Psoas muscle (tissue), 8 donors: ENCODE measurements around the gene GLOD5. TPM values are rescaled to one million over a fixed set of nuclear protein-coding genes. Genes with fewer than 3 reads are reported as not detected.

ENCODE experiments used
- ATAC-seq, 4 donors: fragments of 200-7000 bp; cut with Tn5 transposase; one replicate each; pipeline ENCODE4 v1.9.1; 2020; ENCODE audit warnings: moderate library complexity in 3 of 4, mild to moderate bottlenecking in 2 of 4
- DNase-seq, 2 donors: peaks; one replicate each; pipeline ENCODE4 v3.0.0-alpha.2; 2020
- H3K27ac ChIP-seq: fragments of 200-600 bp; one replicate; pipeline ENCODE4 v1.8.0; 2022
- H3K27me3 ChIP-seq, 3 donors: fragments of 200-600 bp in 1 of 3; one replicate each; pipeline versions ENCODE4 v1.6.1 to v1.8.0; 2013 to 2022; ENCODE audit warnings: low read length in 2 of 3, mild to moderate bottlenecking in 2 of 3, moderate library complexity in 1 of 3; ENCODE audit not compliant: insufficient read depth in 3 of 3
- H3K36me3 ChIP-seq, 2 donors: fragments of 200-600 bp in 1 of 2; one replicate each; pipeline versions ENCODE4 v1.6.1 to v1.8.0; 2013 to 2022; ENCODE audit warnings: low read depth in 1 of 2, mild to moderate bottlenecking in 1 of 2, moderate library complexity in 1 of 2; ENCODE audit not compliant: insufficient read depth in 1 of 2
- H3K4me1 ChIP-seq: fragments of 200-600 bp; one replicate; pipeline ENCODE4 v1.8.0; 2022
- H3K4me3 ChIP-seq: fragments of 200-600 bp; one replicate; pipeline ENCODE4 v1.8.0; 2022; ENCODE audit warnings: mild to moderate bottlenecking
- H3K9me3 ChIP-seq: fragments of 200-600 bp; one replicate; pipeline ENCODE4 v1.8.0; 2022
- CTCF ChIP-seq: fragments of 200-600 bp; IDR thresholded peaks from one replicate; pipeline ENCODE4 v1.8.0; 2022; ENCODE audit warnings: antibody characterized with exemption
- WGBS, 3 donors: extraction: QIAGEN DNeasy Blood & Tissue Kit; methylation state at CpG; one replicate each; pipeline versions ENCODE4 v1.1.6 to v1.1.7; 2013; 5-methylcytosine and 5-hydroxymethylcytosine counted together
- intact Hi-C, 2 donors: fragments of 100-400 bp; cut with DNase I; formaldehyde crosslinking; loops; one replicate each; pipeline versions ENCODE4 v1.11.0 to v1.14.2; 2022
- polyA plus RNA-seq, 3 donors: library from polyadenylated mRNA; stranded (reverse); fragments of 200-250 nt; gene quantifications; one replicate each; pipeline ENCODE4 v1.2.3, GENCODE V29; 2013
- total RNA-seq, 4 donors: library from RNA; stranded (reverse); fragmentation: NEBNext Ultra II Directional in 2 of 4; extraction: Animal tissue kit (Norgen Biotek cat#: 25700) in 2 of 4; gene quantifications; one replicate each; pipeline versions ENCODE4 v1.2.1 to v1.2.4, GENCODE V29; 2021 to 2023
- donor health status: healthy with polysubstance abuse.
- donor health status: DM: no; HTN: no; CAD: no; lungs with moderate emphysema.
- donor health status: Bipolar disorder and iron deficiency.
- donor health status: healthy.
- donor health status: DM: yes; HTN: yes; CAD: no.
- donor health status: DM: no; HTN: no; CAD: no.
- donor health status: DM: no; HTN: no; CAD: no.
- donor health status: DM: yes; HTN: yes; CAD: no.

GLOD5 gene
- total and polyA plus RNA-seq, 7 donors: not detected

DNA sequence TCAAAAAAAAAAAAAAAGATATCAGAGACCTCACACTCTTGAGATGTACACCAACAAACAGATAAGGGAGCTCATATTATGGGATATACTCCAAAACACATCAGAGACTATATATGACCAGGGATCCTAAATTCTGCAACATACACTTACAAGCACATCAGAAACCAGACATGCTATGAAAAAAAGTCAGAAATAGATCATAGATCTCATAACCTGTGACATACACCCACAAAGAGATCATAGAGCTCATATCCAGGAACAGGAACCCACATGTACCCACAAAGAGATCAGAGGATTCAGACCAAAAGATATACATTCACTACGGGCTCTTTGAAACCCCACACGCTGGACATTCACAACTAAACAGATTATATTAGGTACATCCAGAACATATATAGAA is 35.0 kb upstream of the GLOD5 start:
- no peak for TF ChIP-seq CTCF
- no peaks in the 10 kb centered on the region for H3K9me3 ChIP-seq
- no peak overlapping the region for H3K4me3 ChIP-seq
- no peaks in the 10 kb centered on the region for H3K4me1 ChIP-seq
- H3K36me3 ChIP-seq: no peaks in the 10 kb centered on the region
- DNase-seq (no peak), ATAC-seq (no peak)
- intact Hi-C loops: no loop called here
- H3K27me3 ChIP-seq: no peaks in the 10 kb centered on the region
- WGBS, 3 donors: 85 to 95% (median 87%) methylated on average over 2 of the region's 2 CpGs
- no peak overlapping the region for H3K27ac ChIP-seq

DNA sequence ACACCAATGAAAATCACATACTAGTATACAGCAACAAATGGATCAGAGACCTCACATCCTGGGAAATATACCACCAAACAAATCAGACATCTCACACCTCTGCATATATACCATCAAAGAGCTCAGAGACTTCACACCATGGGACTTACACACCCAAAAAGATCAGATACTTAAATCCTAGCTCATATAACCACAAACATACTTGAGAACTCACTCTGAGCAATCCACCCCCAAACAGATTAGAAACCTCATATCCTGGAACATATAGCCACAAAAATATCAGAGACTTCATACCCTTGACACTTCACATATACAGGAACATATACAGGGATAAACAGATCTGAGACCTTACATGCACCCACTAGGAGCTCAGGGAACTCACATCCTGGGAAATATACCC is 32.9 kb upstream of the GLOD5 start:
- TF ChIP-seq CTCF: no peak
- intact Hi-C loops: no loop called here
- H3K4me3 ChIP-seq: no peak overlapping the region
- no peaks in the 10 kb centered on the region for H3K9me3 ChIP-seq
- ATAC-seq (no peak), DNase-seq (no peak)
- no peak overlapping the region for H3K27ac ChIP-seq
- H3K27me3 ChIP-seq: no peaks in the 10 kb centered on the region
- H3K36me3 ChIP-seq: no peaks in the 10 kb centered on the region
- H3K4me1 ChIP-seq: no peaks in the 10 kb centered on the region

- H3K4me3 ChIP-seq: peak overlapping the region; percentile 69
- H3K27ac ChIP-seq: no peak overlapping the region
- DNase-seq: no peak
These were observed 25.2 kb upstream of the GLOD5 start for GRCh38 chrX:48736303-48736702.

GRCh38 chrX:48736878-48737212 is 24.7 kb upstream of the GLOD5 start:
- no peak overlapping the region for H3K27ac ChIP-seq
- H3K4me3 ChIP-seq: peak overlapping the region; percentile 69
- no peak for DNase-seq
- H3K36me3 ChIP-seq: no peaks in the 10 kb centered on the region
- no peaks in the 10 kb centered on the region for H3K4me1 ChIP-seq
- TF ChIP-seq CTCF: no peak
- intact Hi-C loops: loop anchor here in 1 of 2 donors (5.0 kb wide), 1 partner anchor 60 kb away; no protein-coding TSS in a partner anchor
- H3K9me3 ChIP-seq: no peaks in the 10 kb centered on the region
- no peak for ATAC-seq
- WGBS, 3 donors: 8 to 48% (median 8%) methylated on average over 10 of the region's 10 CpGs
- H3K27me3 ChIP-seq: no peaks in the 10 kb centered on the region

More at GRCh38 chrX:48736303-48736702, 25.2 kb upstream of the GLOD5 start:
- no peak for TF ChIP-seq CTCF
- intact Hi-C loops: loop anchor here in 1 of 2 donors (5.0 kb wide), 1 partner anchor 61 kb away; no protein-coding TSS in a partner anchor
- no peaks in the 10 kb centered on the region for H3K4me1 ChIP-seq
- H3K27me3 ChIP-seq: no peaks in the 10 kb centered on the region
- WGBS, 3 donors: 77 to 92% (median 78%) methylated on average over 1 of the region's 1 CpG
- H3K36me3 ChIP-seq: no peaks in the 10 kb centered on the region
- ATAC-seq: no peak
- H3K9me3 ChIP-seq: no peaks in the 10 kb centered on the region

- no peak for TF ChIP-seq CTCF
- intact Hi-C loops: loop anchor here in 1 of 2 donors (5.0 kb wide), 1 partner anchor 60 kb away; no protein-coding TSS in a partner anchor
- Histone ChIP-seq H3K36me3 (no peaks in the 10 kb centered on the region), H3K4me3 (peak overlapping the region; percentile 69), H3K9me3 (no peaks in the 10 kb centered on the region), H3K27ac (peak overlapping the region; percentile 83), H3K4me1 (no peaks in the 10 kb centered on the region), H3K27me3 (no peaks in the 10 kb centered on the region)
- ATAC-seq: peak; percentile 99 to 100 (median 100)
- 0 to 36% (median 0%) methylated on average over 37 to 48 of the region's 48 CpGs for WGBS, 3 donors
- peak; percentile 87 to 96 for DNase-seq
These were observed 24.2 kb upstream of the GLOD5 start for GRCh38 chrX:48737213-48737938.
